Memory B cell (primary cell): ENCODE results near the gene MND1.
"Not testable (repeated sequence)": the region's sequence is repeated elsewhere in the genome, so short reads cannot be mapped to it uniquely, and the experiment has no call there.

ENCODE experiments used
- ATAC-seq: fragments of 150-1000 bp; cut with Tn5 transposase; 2 replicates; pipeline ENCODE4 v1.10.0; 2021; ENCODE audit warnings: low read depth, mild to moderate bottlenecking, moderate library complexity
- DNase-seq, 2 donors: peaks; one replicate each; pipeline ENCODE4 v3.0.0; 2022; ENCODE audit warnings: low spot score in 2 of 2
- H3K27ac Mint-ChIP-seq: one replicate; pipeline ENCODE4 v1.8.0; 2022; ENCODE audit warnings: mild to moderate bottlenecking, moderate library complexity, mixed read lengths
- H3K27me3 Mint-ChIP-seq: one replicate; pipeline ENCODE4 v1.8.0; 2022; ENCODE audit warnings: mixed read lengths
- H3K36me3 Mint-ChIP-seq: one replicate; pipeline ENCODE4 v1.8.0; 2022; ENCODE audit warnings: mild to moderate bottlenecking, mixed read lengths
- H3K4me1 Mint-ChIP-seq: one replicate; pipeline ENCODE4 v1.8.0; 2022; ENCODE audit warnings: mixed read lengths
- H3K4me3 Mint-ChIP-seq: one replicate; pipeline ENCODE4 v1.8.0; 2022; ENCODE audit warnings: mild to moderate bottlenecking, moderate library complexity, mixed read lengths
- H3K9me3 Mint-ChIP-seq: one replicate; pipeline ENCODE4 v1.8.0; 2022; ENCODE audit warnings: mixed read lengths

The MND1 gene

DNA sequence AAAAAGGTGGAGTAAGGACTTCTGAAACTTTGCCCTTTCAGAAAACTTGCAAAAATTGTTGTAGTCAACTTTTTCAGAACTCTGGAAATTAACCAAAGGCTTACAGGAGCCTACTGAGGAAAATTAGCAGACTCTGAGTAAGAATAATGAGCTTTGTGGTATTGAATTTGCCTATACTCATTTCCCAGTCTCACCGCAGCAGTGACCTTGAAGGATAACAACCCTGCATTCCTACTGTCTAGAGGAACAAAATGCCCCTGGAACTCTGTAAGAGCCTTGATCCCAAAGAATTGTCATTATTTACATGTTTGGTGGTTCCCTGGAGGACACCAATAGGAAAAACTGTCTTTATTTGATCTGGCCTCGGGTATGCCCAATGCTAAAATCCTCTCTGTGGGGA lies 57.9 kb downstream of the MND1 start:
- no peak overlapping the region for H3K4me3 Mint-ChIP-seq
- ATAC-seq: no peak
- H3K36me3 Mint-ChIP-seq: peaks cover 5% of the 10 kb centered on the region
- no peaks in the 10 kb centered on the region for H3K27me3 Mint-ChIP-seq
- no peaks in the 10 kb centered on the region for H3K9me3 Mint-ChIP-seq
- H3K4me1 Mint-ChIP-seq: peaks cover 2% of the 10 kb centered on the region
- DNase-seq: no peak
- no peak overlapping the region for H3K27ac Mint-ChIP-seq

- Mint-ChIP-seq H3K9me3 (no peaks in the 10 kb centered on the region), H3K4me1 (peaks cover 2% of the 10 kb centered on the region), H3K27ac (no peak overlapping the region), H3K27me3 (no peaks in the 10 kb centered on the region), H3K36me3 (peaks cover 5% of the 10 kb centered on the region), H3K4me3 (no peak overlapping the region)
- DNase-seq (no peak), ATAC-seq (no peak)
These were observed 59.2 kb downstream of the MND1 start for GRCh38 chr4:153403726-153404125.

- ATAC-seq (no peak), DNase-seq (no peak)
- Mint-ChIP-seq H3K27ac (no peak overlapping the region), H3K27me3 (no peaks in the 10 kb centered on the region), H3K36me3 (peaks cover 5% of the 10 kb centered on the region), H3K9me3 (no peaks in the 10 kb centered on the region), H3K4me1 (no peaks in the 10 kb centered on the region), H3K4me3 (no peak overlapping the region)
These were observed 63.4 kb downstream of the MND1 start for GRCh38 chr4:153407906-153408305.

- DNase-seq (no peak), ATAC-seq (no peak)
- H3K36me3 Mint-ChIP-seq: peaks cover 5% of the 10 kb centered on the region
- no peaks in the 10 kb centered on the region for H3K27me3 Mint-ChIP-seq
- H3K27ac Mint-ChIP-seq: no peak overlapping the region
- H3K4me3 Mint-ChIP-seq: no peak overlapping the region
- H3K9me3 Mint-ChIP-seq: no peaks in the 10 kb centered on the region
- no peaks in the 10 kb centered on the region for H3K4me1 Mint-ChIP-seq
These were observed 64.4 kb downstream of the MND1 start for GRCh38 chr4:153408932-153409331.

GRCh38 chr4:153409412-153409811 lies 64.9 kb downstream of the MND1 start:
- no peak for ATAC-seq

GRCh38 chr4:153409924-153410501 lies 65.5 kb downstream of the MND1 start:
- H3K9me3 Mint-ChIP-seq: no peaks in the 10 kb centered on the region
- H3K4me3 Mint-ChIP-seq: no peak overlapping the region
- no peak for DNase-seq
- H3K27me3 Mint-ChIP-seq: no peaks in the 10 kb centered on the region
- no peaks in the 10 kb centered on the region for H3K4me1 Mint-ChIP-seq
- H3K27ac Mint-ChIP-seq: no peak overlapping the region
- no peak for ATAC-seq
- peaks cover 5% of the 10 kb centered on the region for H3K36me3 Mint-ChIP-seq

More at GRCh38 chr4:153409412-153409811, 64.9 kb downstream of the MND1 start:
- no peaks in the 10 kb centered on the region for H3K4me1 Mint-ChIP-seq
- H3K4me3 Mint-ChIP-seq: no peak overlapping the region
- no peaks in the 10 kb centered on the region for H3K27me3 Mint-ChIP-seq
- H3K9me3 Mint-ChIP-seq: no peaks in the 10 kb centered on the region
- DNase-seq: no peak
- no peak overlapping the region for H3K27ac Mint-ChIP-seq
- H3K36me3 Mint-ChIP-seq: peaks cover 5% of the 10 kb centered on the region

GRCh38 chr4:153413842-153414241 lies 69.4 kb downstream of the MND1 start:
- Mint-ChIP-seq H3K4me1 (no peaks in the 10 kb centered on the region), H3K36me3 (no peaks in the 10 kb centered on the region), H3K27me3 (no peaks in the 10 kb centered on the region), H3K4me3 (no peak overlapping the region), H3K9me3 (no peaks in the 10 kb centered on the region), H3K27ac (no peak overlapping the region)
- DNase-seq (no peak), ATAC-seq (no peak)

- H3K36me3 Mint-ChIP-seq: not testable (repeated sequence)
These were observed 72.0 kb downstream of the MND1 start for GRCh38 chr4:153416456-153416855.

GRCh38 chr4:153418121-153418520 lies 73.6 kb downstream of the MND1 start:
- no peak for ATAC-seq
- no peaks in the 10 kb centered on the region for H3K36me3 Mint-ChIP-seq
- peaks cover 13% of the 10 kb centered on the region for H3K4me1 Mint-ChIP-seq
- no peaks in the 10 kb centered on the region for H3K27me3 Mint-ChIP-seq
- no peak overlapping the region for H3K27ac Mint-ChIP-seq
- DNase-seq: no peak
- H3K4me3 Mint-ChIP-seq: no peak overlapping the region
- H3K9me3 Mint-ChIP-seq: no peaks in the 10 kb centered on the region

More at GRCh38 chr4:153416456-153416855, 72.0 kb downstream of the MND1 start:
- not testable (repeated sequence) for H3K4me1 Mint-ChIP-seq, H3K27ac Mint-ChIP-seq, H3K27me3 Mint-ChIP-seq, ATAC-seq, DNase-seq, H3K4me3 Mint-ChIP-seq, H3K9me3 Mint-ChIP-seq

- no peaks in the 10 kb centered on the region for H3K9me3 Mint-ChIP-seq
- H3K4me1 Mint-ChIP-seq: peaks cover 13% of the 10 kb centered on the region
- peak overlapping the region; percentile 65 for H3K27ac Mint-ChIP-seq
- no peaks in the 10 kb centered on the region for H3K36me3 Mint-ChIP-seq
- no peaks in the 10 kb centered on the region for H3K27me3 Mint-ChIP-seq
- DNase-seq (no peak), ATAC-seq (no peak)
- no peak overlapping the region for H3K4me3 Mint-ChIP-seq
These were observed 74.1 kb downstream of the MND1 start for GRCh38 chr4:153418558-153418957.

DNA sequence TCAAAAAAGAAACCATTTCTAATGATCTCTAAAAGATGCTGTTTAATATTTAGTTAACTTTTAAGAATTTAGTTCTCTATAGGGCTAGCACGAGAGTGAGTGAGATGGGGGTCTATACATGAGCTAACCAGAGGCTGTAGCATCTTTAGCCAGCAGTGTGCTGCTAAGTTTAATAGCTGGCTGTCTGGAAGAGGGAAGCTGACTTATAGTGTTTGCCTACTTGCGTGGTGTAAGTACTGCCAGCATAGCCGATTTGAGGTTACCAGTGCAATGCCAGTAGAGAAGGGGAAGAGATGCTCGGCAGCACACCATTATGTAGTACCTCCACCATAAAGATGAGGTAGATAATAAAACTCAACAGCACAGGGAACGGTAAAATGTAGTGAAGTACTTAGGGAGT lies 74.5 kb downstream of the MND1 start:
- H3K9me3 Mint-ChIP-seq: no peaks in the 10 kb centered on the region
- H3K27ac Mint-ChIP-seq: peak overlapping the region; percentile 65
- no peaks in the 10 kb centered on the region for H3K36me3 Mint-ChIP-seq
- H3K4me3 Mint-ChIP-seq: no peak overlapping the region
- ATAC-seq (peak; percentile 38), DNase-seq (no peak)
- H3K27me3 Mint-ChIP-seq: no peaks in the 10 kb centered on the region
- peaks cover 13% of the 10 kb centered on the region for H3K4me1 Mint-ChIP-seq

GRCh38 chr4:153419673-153420278 lies 75.3 kb downstream of the MND1 start:
- H3K27ac Mint-ChIP-seq: peak overlapping the region; percentile 65
- H3K4me1 Mint-ChIP-seq: peaks cover 13% of the 10 kb centered on the region
- no peak overlapping the region for H3K4me3 Mint-ChIP-seq
- no peaks in the 10 kb centered on the region for H3K27me3 Mint-ChIP-seq
- H3K9me3 Mint-ChIP-seq: no peaks in the 10 kb centered on the region
- ATAC-seq (peak; percentile 68), DNase-seq (no peak)
- no peaks in the 10 kb centered on the region for H3K36me3 Mint-ChIP-seq

DNA sequence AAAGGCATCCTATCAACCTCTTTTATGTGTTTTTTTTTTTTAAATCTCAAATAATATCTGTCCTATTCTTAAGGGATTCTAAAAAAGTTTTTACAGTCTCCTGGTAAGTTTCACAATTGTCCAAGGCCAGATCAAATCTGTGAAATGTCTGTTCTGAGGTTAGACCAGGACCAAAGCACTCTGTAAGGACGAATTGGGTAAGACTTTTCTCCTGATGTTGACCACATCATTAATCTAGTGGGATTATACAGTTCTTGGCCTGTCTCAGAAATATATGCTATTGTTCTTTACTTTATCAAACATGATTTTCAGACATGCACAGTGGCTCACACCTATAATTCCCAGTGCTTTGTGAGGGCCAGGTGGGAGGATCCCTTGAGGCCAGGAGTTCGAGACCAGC lies 75.9 kb downstream of the MND1 start:
- Mint-ChIP-seq H3K27ac (no peak overlapping the region), H3K36me3 (no peaks in the 10 kb centered on the region)

DNA sequence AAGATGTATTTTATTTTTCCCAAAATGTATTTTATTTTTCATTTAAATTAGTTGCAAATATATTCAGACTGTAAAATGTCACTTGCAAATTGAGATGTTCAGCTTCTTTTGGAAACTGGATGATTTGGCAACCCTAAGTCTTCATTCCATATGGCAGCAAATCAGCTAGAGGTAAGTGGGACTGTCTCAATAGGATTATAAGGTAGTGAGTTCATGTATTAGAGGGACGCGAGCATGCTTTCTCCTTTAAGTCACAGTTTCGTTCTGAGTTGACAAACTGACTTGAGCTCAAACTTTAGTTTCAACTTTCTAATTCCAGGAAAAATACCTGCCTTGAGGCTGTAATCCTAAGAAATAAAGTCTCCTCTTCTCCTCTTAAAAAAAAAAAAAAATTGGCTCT lies 77.5 kb downstream of the MND1 start:
- Mint-ChIP-seq H3K27ac (no peak overlapping the region), H3K27me3 (no peaks in the 10 kb centered on the region), H3K4me3 (no peak overlapping the region), H3K36me3 (no peaks in the 10 kb centered on the region), H3K4me1 (peaks cover 19% of the 10 kb centered on the region), H3K9me3 (no peaks in the 10 kb centered on the region)
- DNase-seq (no peak), ATAC-seq (no peak)

More for the DNA sequence above, 75.9 kb downstream of the MND1 start:
- H3K27me3 Mint-ChIP-seq: no peaks in the 10 kb centered on the region
- ATAC-seq: no peak
- H3K9me3 Mint-ChIP-seq: no peaks in the 10 kb centered on the region
- H3K4me3 Mint-ChIP-seq: no peak overlapping the region
- no peak for DNase-seq
- H3K4me1 Mint-ChIP-seq: peaks cover 13% of the 10 kb centered on the region
